Thyroid gland (tissue), 4 donors: ENCODE data around the gene ETV5.

Experiments
- POLR2A ChIP-seq, 2 donors: fragments of 450-650 bp; IDR thresholded peaks; one replicate each; pipeline ENCODE4 v1.6.1; 2017; ENCODE audit warnings: antibody characterized with exemption in 2 of 2, mild to moderate bottlenecking in 2 of 2, moderate library complexity in 1 of 2
- TF ChIP-seq, protein P1 (sequence below), 6 experiments: fragments of 200-600 bp in 3 of 6; fragments of 450-650 bp in 3 of 6; sonication (generic) in 3 of 6; IDR thresholded peaks; one replicate each; pipeline ENCODE4 v1.5.1; 2016 to 2019; ENCODE audit warnings: antibody characterized with exemption in 6 of 6, mild to moderate bottlenecking in 2 of 6, inconsistent platforms in 1 of 6, moderate library complexity in 1 of 6

DNA sequence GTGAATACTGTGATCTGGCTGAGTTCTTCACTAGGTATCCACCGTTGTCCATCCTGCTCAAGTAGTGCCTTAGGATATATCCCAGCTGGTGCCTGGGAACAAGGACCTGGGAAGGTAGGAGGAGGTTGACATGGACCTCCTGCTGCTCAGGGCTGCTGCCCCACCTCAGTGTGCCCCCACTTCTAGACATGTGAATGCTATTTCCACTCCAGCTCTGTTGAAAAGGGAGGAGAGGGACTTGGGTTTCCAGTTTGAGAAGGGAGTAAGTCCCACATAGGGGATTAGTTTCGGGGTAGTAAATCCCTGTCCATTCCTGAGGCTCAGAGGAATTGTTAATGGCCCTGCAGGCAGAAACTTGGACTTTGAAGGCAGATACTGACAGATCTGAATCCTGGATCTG is 32.9 kb upstream of the ETV5 start:
- TF ChIP-seq, protein P1, sequence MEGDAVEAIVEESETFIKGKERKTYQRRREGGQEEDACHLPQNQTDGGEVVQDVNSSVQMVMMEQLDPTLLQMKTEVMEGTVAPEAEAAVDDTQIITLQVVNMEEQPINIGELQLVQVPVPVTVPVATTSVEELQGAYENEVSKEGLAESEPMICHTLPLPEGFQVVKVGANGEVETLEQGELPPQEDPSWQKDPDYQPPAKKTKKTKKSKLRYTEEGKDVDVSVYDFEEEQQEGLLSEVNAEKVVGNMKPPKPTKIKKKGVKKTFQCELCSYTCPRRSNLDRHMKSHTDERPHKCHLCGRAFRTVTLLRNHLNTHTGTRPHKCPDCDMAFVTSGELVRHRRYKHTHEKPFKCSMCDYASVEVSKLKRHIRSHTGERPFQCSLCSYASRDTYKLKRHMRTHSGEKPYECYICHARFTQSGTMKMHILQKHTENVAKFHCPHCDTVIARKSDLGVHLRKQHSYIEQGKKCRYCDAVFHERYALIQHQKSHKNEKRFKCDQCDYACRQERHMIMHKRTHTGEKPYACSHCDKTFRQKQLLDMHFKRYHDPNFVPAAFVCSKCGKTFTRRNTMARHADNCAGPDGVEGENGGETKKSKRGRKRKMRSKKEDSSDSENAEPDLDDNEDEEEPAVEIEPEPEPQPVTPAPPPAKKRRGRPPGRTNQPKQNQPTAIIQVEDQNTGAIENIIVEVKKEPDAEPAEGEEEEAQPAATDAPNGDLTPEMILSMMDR (IDR thresholded peaks at IDR 0.05) = no peak
- no peak for TF ChIP-seq POLR2A (IDR thresholded peaks at IDR 0.05)
